GM23338 (cell line): Measurements from ENCODE around the gene MSS51. TPM values are rescaled to one million over a fixed set of nuclear protein-coding genes. Genes with fewer than 3 reads are reported as not detected.

Experiments
- ATAC-seq: fragments of 200-7000 bp; cut with Tn5 transposase; 3 replicates; pipeline ENCODE4 v1.9.1; 2020
- DNase-seq: peaks from one replicate; pipeline ENCODE4 v3.0.0-alpha.2; 2015; ENCODE audit warnings: low spot score
- H2AFZ ChIP-seq: fragments of 200-600 bp; sonication (generic); 2 replicates; pipeline ENCODE4 v1.8.0; 2016; ENCODE audit warnings: antibody characterized with exemption, mild to moderate bottlenecking, moderate library complexity
- H3F3A ChIP-seq: fragments of 200-600 bp; sonication (generic); replicated peaks from 2 replicates; pipeline ENCODE4 v1.8.0; 2017; ENCODE audit warnings: antibody characterized with exemption, mixed run types, low read depth
- H3K27ac ChIP-seq: fragments of 200-600 bp; sonication (generic); 2 replicates; pipeline ENCODE4 v1.6.1; 2016; ENCODE audit warnings: low read depth
- H3K27me3 ChIP-seq: fragments of 200-600 bp; sonication (generic); 2 replicates; pipeline ENCODE4 v1.8.0; 2016; ENCODE audit warnings: mild to moderate bottlenecking, mixed run types, moderate library complexity; ENCODE audit not compliant: insufficient read depth
- H3K36me3 ChIP-seq: fragments of 200-600 bp; sonication (generic); 2 replicates; pipeline ENCODE4 v1.8.0; 2016; ENCODE audit warnings: mild to moderate bottlenecking; ENCODE audit not compliant: insufficient read depth
- H3K4me1 ChIP-seq: fragments of 200-600 bp; sonication (generic); 2 replicates; pipeline ENCODE4 v1.8.0; 2016; ENCODE audit warnings: mild to moderate bottlenecking, moderate library complexity; ENCODE audit not compliant: insufficient read depth
- H3K4me2 ChIP-seq: fragments of 200-600 bp; sonication (generic); 2 replicates; pipeline ENCODE4 v1.7.1; 2017; ENCODE audit warnings: mixed run types
- H3K4me3 ChIP-seq: fragments of 200-600 bp; sonication (generic); 2 replicates; pipeline ENCODE4 v1.6.1; 2016; ENCODE audit warnings: mixed run types
- H3K79me2 ChIP-seq: fragments of 200-600 bp; sonication (generic); replicated peaks from 2 replicates; pipeline ENCODE4 v1.8.0; 2017; ENCODE audit warnings: mild to moderate bottlenecking; ENCODE audit not compliant: insufficient read depth
- H3K9me2 ChIP-seq: fragments of 200-600 bp; sonication (generic); 2 replicates; pipeline ENCODE4 v1.8.0; 2017; ENCODE audit not compliant: insufficient read depth
- H4K20me1 ChIP-seq: fragments of 200-600 bp; sonication (generic); replicated peaks from 2 replicates; pipeline ENCODE4 v1.8.0; 2017; ENCODE audit warnings: mild to moderate bottlenecking; ENCODE audit not compliant: insufficient read depth
- H3K27ac Mint-ChIP-seq: 2 replicates; pipeline ENCODE4 v1.8.0; 2020; ENCODE audit warnings: inconsistent platforms, mild to moderate bottlenecking, moderate library complexity, mixed read lengths
- H3K27me3 Mint-ChIP-seq: 3 replicates; pipeline ENCODE4 v1.8.0; 2022; ENCODE audit warnings: low read depth, mild to moderate bottlenecking, moderate library complexity, mixed read lengths, inconsistent platforms; ENCODE audit not compliant: insufficient read depth, poor library complexity
- H3K36me3 Mint-ChIP-seq: 3 replicates; pipeline ENCODE4 v1.8.0; 2021; ENCODE audit warnings: low read depth, mild to moderate bottlenecking, inconsistent platforms, moderate library complexity, mixed read lengths
- H3K4me1 Mint-ChIP-seq: 3 replicates; pipeline ENCODE4 v1.8.0; 2020; ENCODE audit warnings: mild to moderate bottlenecking, inconsistent platforms, mixed read lengths
- H3K4me3 Mint-ChIP-seq: 3 replicates; pipeline ENCODE4 v1.8.0; 2021; ENCODE audit warnings: moderate library complexity, mild to moderate bottlenecking, inconsistent platforms, mixed read lengths
- H3K9me3 Mint-ChIP-seq: 3 replicates; pipeline ENCODE4 v1.8.0; 2020; ENCODE audit warnings: moderate library complexity, mild to moderate bottlenecking, inconsistent platforms, mixed read lengths
- ETS1 ChIP-seq: IDR thresholded peaks from 2 replicates; pipeline ENCODE4 v1.6.1; 2016; ENCODE audit warnings: antibody characterized with exemption
- EZH2phosphoT487 ChIP-seq: fragments of 200-600 bp; sonication (generic); IDR thresholded peaks from one replicate; pipeline ENCODE4 v1.8.1; 2018; ENCODE audit warnings: antibody characterized with exemption; ENCODE audit not compliant: unreplicated experiment
- JUNB ChIP-seq: IDR thresholded peaks from one replicate; pipeline ENCODE4 v1.6.1; 2016; ENCODE audit warnings: antibody characterized with exemption; ENCODE audit not compliant: unreplicated experiment
- NANOG ChIP-seq: IDR thresholded peaks from 2 replicates; pipeline ENCODE4 v1.6.1; 2016; ENCODE audit warnings: antibody characterized with exemption, borderline replicate concordance
- POLR2AphosphoS5 ChIP-seq: IDR thresholded peaks from 2 replicates; pipeline ENCODE4 v1.6.1; 2016; ENCODE audit warnings: antibody characterized with exemption, low read depth
- ZNF114 ChIP-seq: fragments of 250-450 bp; sonication (Bioruptor Pico); IDR thresholded peaks from 2 replicates; pipeline ENCODE4 v1.5.0; 2020; ENCODE audit warnings: mild to moderate bottlenecking, moderate library complexity
- ZNF331 ChIP-seq: fragments of 250-450 bp; sonication (Bioruptor Pico); IDR thresholded peaks from 2 replicates; pipeline ENCODE4 v1.5.0; 2020; ENCODE audit warnings: low read depth, mild to moderate bottlenecking, moderate library complexity
- polyA plus RNA-seq: library from polyadenylated mRNA; unstranded; fragments of >200 nt; fragmentation: Nextera tagmentation; extraction: Ambion mirVana; gene quantifications from 2 replicates; pipeline ENCODE4 v1.2.1, GENCODE V29; 2016
- total RNA-seq: library from RNA; depleted of rRNA; stranded (reverse); fragments of >200 nt; shearing (Covaris generic); gene quantifications from 2 replicates; pipeline ENCODE4 v1.2.3, GENCODE V29; 2014
- TF ChIP-seq, protein P1 (sequence below): IDR thresholded peaks from one replicate; pipeline ENCODE4 v1.6.1; 2018; ENCODE audit warnings: antibody characterized with exemption; ENCODE audit not compliant: unreplicated experiment

Gene MSS51
- total and polyA plus RNA-seq, 2 experiments from 2014 or later = 1.1 to 5.1 TPM

DNA sequence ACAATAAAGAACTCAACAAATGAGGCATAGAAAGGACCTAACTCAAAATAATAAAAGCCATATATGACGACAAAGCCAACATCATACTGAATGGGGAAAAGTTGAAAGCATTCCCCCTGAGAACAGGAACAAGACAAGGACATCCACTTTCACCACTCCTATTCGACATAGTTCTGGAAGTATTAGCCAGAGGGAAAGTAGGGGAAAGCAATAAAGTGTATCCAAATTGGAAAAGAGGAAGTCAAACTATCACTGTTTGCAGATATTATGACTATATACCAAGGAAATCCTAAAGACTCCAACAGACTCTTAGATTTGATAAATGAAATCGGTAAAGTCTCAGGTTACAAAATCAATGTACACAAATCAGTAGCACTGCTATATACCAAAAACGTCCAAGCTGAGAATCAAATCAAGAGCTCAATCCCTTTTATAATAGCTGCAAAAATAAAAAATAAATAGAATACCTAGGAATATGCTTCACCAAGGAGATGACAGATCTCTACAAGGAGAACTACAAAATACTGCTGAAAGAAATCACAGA, 24.3 kb downstream of the MSS51 start (continued):
- TF ChIP-seq NANOG = no peak
- TF ChIP-seq, protein P1, sequence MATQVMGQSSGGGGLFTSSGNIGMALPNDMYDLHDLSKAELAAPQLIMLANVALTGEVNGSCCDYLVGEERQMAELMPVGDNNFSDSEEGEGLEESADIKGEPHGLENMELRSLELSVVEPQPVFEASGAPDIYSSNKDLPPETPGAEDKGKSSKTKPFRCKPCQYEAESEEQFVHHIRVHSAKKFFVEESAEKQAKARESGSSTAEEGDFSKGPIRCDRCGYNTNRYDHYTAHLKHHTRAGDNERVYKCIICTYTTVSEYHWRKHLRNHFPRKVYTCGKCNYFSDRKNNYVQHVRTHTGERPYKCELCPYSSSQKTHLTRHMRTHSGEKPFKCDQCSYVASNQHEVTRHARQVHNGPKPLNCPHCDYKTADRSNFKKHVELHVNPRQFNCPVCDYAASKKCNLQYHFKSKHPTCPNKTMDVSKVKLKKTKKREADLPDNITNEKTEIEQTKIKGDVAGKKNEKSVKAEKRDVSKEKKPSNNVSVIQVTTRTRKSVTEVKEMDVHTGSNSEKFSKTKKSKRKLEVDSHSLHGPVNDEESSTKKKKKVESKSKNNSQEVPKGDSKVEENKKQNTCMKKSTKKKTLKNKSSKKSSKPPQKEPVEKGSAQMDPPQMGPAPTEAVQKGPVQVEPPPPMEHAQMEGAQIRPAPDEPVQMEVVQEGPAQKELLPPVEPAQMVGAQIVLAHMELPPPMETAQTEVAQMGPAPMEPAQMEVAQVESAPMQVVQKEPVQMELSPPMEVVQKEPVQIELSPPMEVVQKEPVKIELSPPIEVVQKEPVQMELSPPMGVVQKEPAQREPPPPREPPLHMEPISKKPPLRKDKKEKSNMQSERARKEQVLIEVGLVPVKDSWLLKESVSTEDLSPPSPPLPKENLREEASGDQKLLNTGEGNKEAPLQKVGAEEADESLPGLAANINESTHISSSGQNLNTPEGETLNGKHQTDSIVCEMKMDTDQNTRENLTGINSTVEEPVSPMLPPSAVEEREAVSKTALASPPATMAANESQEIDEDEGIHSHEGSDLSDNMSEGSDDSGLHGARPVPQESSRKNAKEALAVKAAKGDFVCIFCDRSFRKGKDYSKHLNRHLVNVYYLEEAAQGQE = no peak
- no peak for TF ChIP-seq EZH2phosphoT487
- TF ChIP-seq POLR2AphosphoS5 = no peak
- TF ChIP-seq ETS1 = no peak
- TF ChIP-seq ZNF114 (CRISPR knock-in tag) = no peak
- no peak for TF ChIP-seq JUNB

- no peak for TF ChIP-seq ETS1
- H3K79me2 ChIP-seq = peaks cover 100% of the 10 kb centered on the region
Measured at GRCh38 chr10:73408061-73408460, 25.3 kb downstream of the MSS51 start.

DNA sequence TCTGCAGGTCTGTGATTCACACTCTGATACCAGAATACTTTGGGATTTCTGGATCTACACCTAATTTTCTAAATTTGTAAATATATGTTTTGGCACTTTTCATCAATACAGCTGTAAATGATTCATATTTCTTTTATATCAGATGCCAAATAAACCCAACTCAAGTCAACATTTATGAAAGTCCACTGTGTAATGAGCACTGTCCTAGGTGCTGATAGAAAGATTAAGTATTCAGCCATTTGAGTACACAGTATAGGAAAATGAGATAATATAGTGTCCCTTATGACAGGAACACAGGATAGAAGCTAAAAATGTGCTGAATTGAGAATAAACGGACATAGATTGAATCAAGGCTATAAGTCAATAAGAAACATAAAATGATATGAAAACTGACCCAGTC, 25.9 kb downstream of the MSS51 start:
- ATAC-seq = no peak
- Histone ChIP-seq H3K4me1 (peaks cover 10% of the 10 kb centered on the region), H4K20me1 (no peaks in the 10 kb centered on the region; the same call in none of the 2 replicates), H3K27me3 (no peaks in the 10 kb centered on the region), H3F3A (no peaks in the 10 kb centered on the region), H3K27ac (no peak overlapping the region), H3K9me2 (peaks cover 3% of the 10 kb centered on the region; the same call in 1 of the 2 replicates), H3K79me2 (peaks cover 100% of the 10 kb centered on the region), H3K36me3 (no peaks in the 10 kb centered on the region), H3K4me3 (no peak overlapping the region), H2AFZ (no peak overlapping the region), H3K4me2 (no peak overlapping the region)
- Mint-ChIP-seq H3K27ac (no peak overlapping the region), H3K27me3 (peaks cover 5% of the 10 kb centered on the region), H3K9me3 (no peaks in the 10 kb centered on the region), H3K4me1 (peaks cover 13% of the 10 kb centered on the region; the same call in 2 of the 3 replicates), H3K36me3 (peaks cover 9% of the 10 kb centered on the region; the same call in 2 of the 3 replicates), H3K4me3 (no peak overlapping the region)
- no peak for DNase-seq
- TF ChIP-seq, protein P1 = peak; percentile 35
- no peak for TF ChIP-seq ZNF331 (CRISPR knock-in tag)

More at GRCh38 chr10:73408061-73408460, 25.3 kb downstream of the MSS51 start:
- Histone ChIP-seq H3K4me3 (no peak overlapping the region), H3K4me2 (no peak overlapping the region), H3F3A (no peaks in the 10 kb centered on the region), H4K20me1 (no peaks in the 10 kb centered on the region; the same call in none of the 2 replicates), H3K9me2 (peaks cover 3% of the 10 kb centered on the region; the same call in 1 of the 2 replicates), H3K27me3 (no peaks in the 10 kb centered on the region), H2AFZ (no peak overlapping the region), H3K27ac (no peak overlapping the region), H3K36me3 (no peaks in the 10 kb centered on the region), H3K4me1 (peaks cover 13% of the 10 kb centered on the region)
- no peak overlapping the region for H3K27ac Mint-ChIP-seq
- H3K4me1 Mint-ChIP-seq = peaks cover 18% of the 10 kb centered on the region
- no peaks in the 10 kb centered on the region for H3K9me3 Mint-ChIP-seq
- H3K27me3 Mint-ChIP-seq = peaks cover 4% of the 10 kb centered on the region
- ATAC-seq (no peak), DNase-seq (no peak)
- no peak overlapping the region for H3K4me3 Mint-ChIP-seq
- peaks cover 9% of the 10 kb centered on the region; the same call in 2 of the 3 replicates for H3K36me3 Mint-ChIP-seq
